Fibroblast of lung (primary cell): ENCODE results near the gene EZH1. TPM values are rescaled to one million over a fixed set of nuclear protein-coding genes. Genes with fewer than 3 reads are reported as not detected.

Experiments used
- DNase-seq, 2 donors: peaks; one replicate each; pipeline versions ENCODE4 v3.0.0 to v3.0.0-alpha.2; 2010; ENCODE audit warnings: low read depth in 2 of 2
- H2AFZ ChIP-seq: 2 replicates; pipeline ENCODE4 v1.5.1; 2012; ENCODE audit warnings: low read length, control low read depth, inconsistent platforms
- H3K27ac ChIP-seq: 2 replicates; pipeline ENCODE4 v1.5.1; 2011; ENCODE audit warnings: low read length, control low read depth; ENCODE audit not compliant: insufficient read depth
- H3K27me3 ChIP-seq: 2 replicates; pipeline ENCODE4 v1.5.1; 2011; ENCODE audit warnings: mild to moderate bottlenecking, low read length; ENCODE audit not compliant: control insufficient read depth, insufficient read depth
- H3K36me3 ChIP-seq: 2 replicates; pipeline ENCODE4 v1.5.1; 2011; ENCODE audit warnings: low read length; ENCODE audit not compliant: control insufficient read depth, insufficient read depth
- H3K4me1 ChIP-seq: 2 replicates; pipeline ENCODE4 v1.5.1; 2011; ENCODE audit warnings: low read length; ENCODE audit not compliant: control insufficient read depth, insufficient read depth; ENCODE audit errors: extremely low read depth
- H3K4me2 ChIP-seq: 2 replicates; pipeline ENCODE4 v1.5.1; 2011; ENCODE audit warnings: low read length, control low read depth; ENCODE audit not compliant: insufficient read depth; ENCODE audit errors: extremely low read depth
- H3K4me3 ChIP-seq, 4 experiments: fragments of 200-600 bp in 1 of 4; sonication (generic) in 1 of 4; replicated peaks in 1 of 4; 2 replicates each; pipeline ENCODE4 v1.5.1; 2011 to 2016; ENCODE audit warnings: low read length in 4 of 4, low read depth in 3 of 4, mild to moderate bottlenecking in 3 of 4, control low read depth in 2 of 4, inconsistent platforms in 1 of 4, mixed read lengths in 1 of 4; ENCODE audit not compliant: insufficient read depth in 1 of 4; ENCODE audit errors: control extremely low read depth in 1 of 4
- H3K79me2 ChIP-seq: 2 replicates; pipeline ENCODE4 v1.5.1; 2012; ENCODE audit warnings: mild to moderate bottlenecking, low read length, inconsistent platforms; ENCODE audit not compliant: control insufficient read depth, insufficient read depth
- H3K9ac ChIP-seq: 2 replicates; pipeline ENCODE4 v1.5.1; 2011; ENCODE audit warnings: mild to moderate bottlenecking, low read length, control low read depth; ENCODE audit not compliant: insufficient read depth
- H3K9me3 ChIP-seq: 2 replicates; pipeline ENCODE4 v1.5.1; 2012; ENCODE audit warnings: low read depth, low read length; ENCODE audit not compliant: control insufficient read depth, insufficient read depth
- H4K20me1 ChIP-seq: 2 replicates; pipeline ENCODE4 v1.5.1; 2011; ENCODE audit warnings: low read length; ENCODE audit not compliant: control insufficient read depth, insufficient read depth; ENCODE audit errors: extremely low read depth
- CTCF ChIP-seq, 2 donors: IDR thresholded peaks in 1 of 2; conservative IDR thresholded peaks in 1 of 2; 1 replicate in 1 of 2; 2 replicates in 1 of 2; pipeline ENCODE4 v1.5.1; 2011 to 2012; ENCODE audit warnings: low read length in 2 of 2, control low read depth in 1 of 2, inconsistent platforms in 1 of 2, low read depth in 1 of 2, mild to moderate bottlenecking in 1 of 2
- EZH2 ChIP-seq: IDR thresholded peaks from 2 replicates; pipeline ENCODE4 v1.5.1; 2012; ENCODE audit warnings: low read length, control low read depth, mild to moderate bottlenecking; ENCODE audit errors: missing control alignments
- polyA minus RNA-seq: library from RNA; depleted of rRNA, polyadenylated mRNA; stranded (reverse); fragments of >200 nt; gene quantifications from 2 replicates; pipeline ENCODE4 v1.2.3, GENCODE V29; 2011; ENCODE audit warnings: low replicate concordance
- polyA plus RNA-seq, 2 donors: library from polyadenylated mRNA; depleted of rRNA in 1 of 2; stranded (reverse) in 1 of 2; unstranded in 1 of 2; fragments of >200 nt; gene quantifications; 2 replicates each; pipeline ENCODE4 v1.2.1, GENCODE V29; 2011 to 2012; ENCODE audit warnings: missing spikeins in 1 of 2
- total RNA-seq: library from RNA; depleted of rRNA; stranded (reverse); fragments of >200 nt; gene quantifications from 2 replicates; pipeline ENCODE4 v1.2.1, GENCODE V29; 2014

The EZH1 gene
- total RNA-seq (16.4 and 28.6 TPM in 2 replicates), polyA plus RNA-seq (23.6 and 31.9 TPM in 2 replicates), polyA minus RNA-seq (56.9 and 82.1 TPM in 2 replicates)
- 9.5 and 15.6 TPM in 2 replicates for polyA plus RNA-seq (2012)

GRCh38 chr17:42744806-42745617, at the start of gene EZH1:
EZH1 (minus strand) TSS chr17:42745040; CDS start chr17:42728941, 16,099 bp downstream.
- Histone ChIP-seq H3K27me3 (no peaks in the 10 kb centered on the region), H3K9me3 (no peaks in the 10 kb centered on the region), H2AFZ (peak within 1 kb of the TSS; percentile 95), H3K9ac (peak within 1 kb of the TSS; percentile 82), H3K27ac (peak within 1 kb of the TSS; percentile 69), H3K4me1 (peaks cover 3% of the 10 kb centered on the region), H3K36me3 (no peaks in the 10 kb centered on the region), H4K20me1 (no peaks in the 10 kb centered on the region), H3K79me2 (peaks cover 17% of the 10 kb centered on the region), H3K4me3 (peak within 1 kb of the TSS; percentile 81 to 89 (median 84)), H3K4me2 (peak within 1 kb of the TSS; percentile 90)
- TF ChIP-seq EZH2 (no peak), CTCF (conservative IDR thresholded peaks at IDR 0.05 in 1 of 2, IDR thresholded peaks at IDR 0.05 in 1 of 2; ENCODE audit: low read depth in 1 of 2, low read length in 2 of 2) (no peak)
- DNase-seq = peak; percentile 79 to 88

- TF ChIP-seq EZH2 (no peak), CTCF (conservative IDR thresholded peaks at IDR 0.05 in 1 of 2, IDR thresholded peaks at IDR 0.05 in 1 of 2; ENCODE audit: low read depth in 1 of 2, low read length in 2 of 2) (no peak)
- Histone ChIP-seq H4K20me1 (no peaks in the 10 kb centered on the region), H3K4me3 (no peak overlapping the region), H2AFZ (no peak overlapping the region), H3K36me3 (peaks cover 5% of the 10 kb centered on the region), H3K4me1 (no peaks in the 10 kb centered on the region), H3K9me3 (no peaks in the 10 kb centered on the region), H3K4me2 (no peak overlapping the region), H3K27me3 (no peaks in the 10 kb centered on the region), H3K9ac (no peak overlapping the region), H3K27ac (no peak overlapping the region), H3K79me2 (peaks cover under 1% of the 10 kb centered on the region)
- DNase-seq = no peak
These were observed 47.7 kb upstream of the EZH1 start for GRCh38 chr17:42792545-42792944.

GRCh38 chr17:42791948-42792347, 47.1 kb upstream of the EZH1 start:
- H3K9me3 ChIP-seq = no peaks in the 10 kb centered on the region
- no peak overlapping the region for H2AFZ ChIP-seq
- H3K27me3 ChIP-seq = no peaks in the 10 kb centered on the region
- peaks cover 5% of the 10 kb centered on the region for H3K36me3 ChIP-seq
- no peak overlapping the region for H3K4me2 ChIP-seq
- TF ChIP-seq CTCF (conservative IDR thresholded peaks at IDR 0.05 in 1 of 2, IDR thresholded peaks at IDR 0.05 in 1 of 2; ENCODE audit: low read depth in 1 of 2, low read length in 2 of 2) = no peak
- no peak for TF ChIP-seq EZH2
- H3K4me1 ChIP-seq = no peaks in the 10 kb centered on the region
- DNase-seq = no peak
- H3K9ac ChIP-seq = no peak overlapping the region
- H3K4me3 ChIP-seq = no peak overlapping the region
- no peaks in the 10 kb centered on the region for H3K79me2 ChIP-seq
- H4K20me1 ChIP-seq = no peaks in the 10 kb centered on the region
- no peak overlapping the region for H3K27ac ChIP-seq
